Measurements from ENCODE around the gene AEBP2.

The AEBP2 gene

DNA sequence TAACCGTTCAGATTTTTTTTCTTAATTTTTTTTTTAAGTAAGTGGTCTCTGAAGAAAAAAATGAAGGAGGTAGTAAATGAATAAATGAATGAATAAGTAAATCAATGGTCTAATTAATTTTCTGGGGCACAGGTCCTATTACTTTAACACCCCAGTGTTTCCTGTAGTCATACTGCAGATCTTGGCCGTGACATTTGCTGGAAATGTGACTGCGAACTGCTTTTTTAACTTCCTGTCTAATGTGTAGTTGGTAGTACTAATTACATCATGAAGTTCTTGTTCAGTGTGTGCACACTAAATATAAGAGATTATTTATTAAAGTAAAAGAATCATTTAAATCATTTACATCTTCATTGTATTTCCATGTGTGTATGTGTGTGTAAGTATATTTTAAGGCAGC is 45.4 kb downstream of the AEBP2 start:
- Histone ChIP-seq H3K9me3 (ENCODE audit: control insufficient read depth, insufficient read depth, low read length) (no peaks in the 10 kb centered on the region; the same call in 1 of the 2 replicates), H3K36me3 (ENCODE audit: insufficient read depth, low read length) (peaks cover 14% of the 10 kb centered on the region), H3K4me1 (ENCODE audit: insufficient read depth, low read length) (peaks cover 23% of the 10 kb centered on the region), H3K9ac (ENCODE audit: low read depth, low read length) (no peak overlapping the region)

DNA sequence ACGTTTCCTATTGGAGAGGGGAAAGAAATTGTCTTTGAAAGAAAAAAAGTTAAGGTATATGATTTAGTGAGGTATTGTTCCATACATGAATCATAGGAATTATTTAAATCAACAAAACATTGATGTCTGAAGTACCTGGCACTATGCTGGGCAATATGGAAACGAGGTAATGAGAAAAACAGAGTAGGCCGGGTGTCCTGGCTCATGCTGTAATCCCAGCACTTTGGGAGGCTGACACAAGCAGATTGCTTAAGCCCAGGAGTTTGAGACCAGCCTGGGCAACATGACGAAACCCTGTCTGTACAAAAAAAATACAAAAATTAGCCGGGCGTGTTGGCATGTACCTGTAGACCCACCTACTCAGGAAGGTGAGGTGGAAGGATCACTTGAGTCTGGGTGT is 45.9 kb downstream of the AEBP2 start:
- no peaks in the 10 kb centered on the region for H3K9me3 ChIP-seq (ENCODE audit: control insufficient read depth, insufficient read depth, low read length)
- peaks cover 12% of the 10 kb centered on the region; the same call in 1 of the 2 replicates for H3K36me3 ChIP-seq (ENCODE audit: insufficient read depth, low read length)

DNA sequence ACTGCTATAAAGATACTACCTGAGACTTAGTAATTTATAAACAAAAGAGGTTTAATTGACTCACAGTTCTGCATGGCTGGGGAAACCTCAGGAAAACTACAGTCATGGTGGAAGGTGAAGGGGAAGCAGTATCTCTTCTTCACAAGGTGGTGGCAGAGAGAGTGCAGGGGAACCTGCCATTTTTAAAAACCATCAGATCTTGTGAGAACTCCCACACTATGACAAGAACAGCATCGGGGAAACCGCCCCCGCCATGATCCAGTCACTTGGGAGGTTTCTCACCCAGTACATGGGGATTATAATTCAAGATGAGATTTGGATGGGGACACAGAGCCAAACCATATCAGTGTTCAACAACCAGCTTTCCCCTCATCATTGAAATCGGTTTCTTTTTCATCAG is 49.9 kb downstream of the AEBP2 start:
- no peak overlapping the region for H3K9ac ChIP-seq (ENCODE audit: low read depth, low read length)
- H3K4me1 ChIP-seq (ENCODE audit: insufficient read depth, low read length), result peaks cover 5% of the 10 kb centered on the region; the same call in 1 of the 2 replicates
- H3K36me3 ChIP-seq (ENCODE audit: insufficient read depth, low read length), result peaks cover 5% of the 10 kb centered on the region
- no peaks in the 10 kb centered on the region for H3K9me3 ChIP-seq (ENCODE audit: control insufficient read depth, insufficient read depth, low read length)

More for the DNA sequence above, 45.9 kb downstream of the AEBP2 start:
- Histone ChIP-seq H3K9ac (ENCODE audit: low read depth, low read length) (no peak overlapping the region), H3K4me1 (ENCODE audit: insufficient read depth, low read length) (peaks cover 27% of the 10 kb centered on the region)

DNA sequence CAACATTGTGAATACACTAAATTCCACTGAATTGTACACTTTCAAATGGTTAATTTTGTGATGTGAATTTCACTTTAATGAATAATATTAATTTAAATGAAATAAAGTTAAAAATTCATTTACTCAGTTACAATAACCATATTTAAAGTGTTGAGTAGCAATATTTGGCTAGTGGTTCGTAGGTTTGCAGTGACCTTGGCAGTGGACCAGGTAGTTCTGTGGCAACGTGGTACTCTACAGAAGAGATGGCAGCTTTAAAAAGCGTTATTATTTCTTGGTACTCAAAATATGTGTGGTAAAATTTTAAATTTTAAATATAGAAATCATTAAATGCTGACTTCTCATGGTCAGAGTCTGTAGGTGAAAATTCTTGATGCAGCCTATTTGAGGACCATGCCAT is 51.6 kb downstream of the AEBP2 start:
- Histone ChIP-seq H3K9me3 (ENCODE audit: control insufficient read depth, insufficient read depth, low read length) (no peaks in the 10 kb centered on the region), H3K9ac (ENCODE audit: low read depth, low read length) (no peak overlapping the region), H3K36me3 (ENCODE audit: insufficient read depth, low read length) (peaks cover 9% of the 10 kb centered on the region), H3K4me1 (ENCODE audit: insufficient read depth, low read length) (peaks cover 9% of the 10 kb centered on the region)

DNA sequence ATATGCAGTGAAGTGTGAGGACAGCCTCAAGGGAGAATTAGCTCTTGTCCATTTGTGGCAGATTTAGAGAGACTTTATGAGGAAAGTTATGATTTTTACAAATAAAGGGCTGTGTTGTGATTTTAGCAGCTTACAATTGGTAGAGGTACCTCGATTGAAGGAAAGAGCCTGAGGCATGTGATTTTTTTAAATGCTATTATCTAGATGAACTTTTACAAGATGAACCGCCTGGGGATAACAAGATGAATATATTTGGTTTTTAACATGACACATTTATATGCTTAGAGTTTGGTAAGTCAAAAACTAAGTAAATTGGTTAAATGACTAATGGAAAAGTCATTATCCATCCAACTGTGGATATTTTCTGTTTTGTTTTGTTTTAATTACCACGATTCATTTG is 52.6 kb downstream of the AEBP2 start:
- Histone ChIP-seq H3K9me3 (ENCODE audit: control insufficient read depth, insufficient read depth, low read length) (no peaks in the 10 kb centered on the region), H3K9ac (ENCODE audit: low read depth, low read length) (no peak overlapping the region), H3K4me1 (ENCODE audit: insufficient read depth, low read length) (peaks cover 13% of the 10 kb centered on the region), H3K36me3 (ENCODE audit: insufficient read depth, low read length) (peaks cover 9% of the 10 kb centered on the region)

DNA sequence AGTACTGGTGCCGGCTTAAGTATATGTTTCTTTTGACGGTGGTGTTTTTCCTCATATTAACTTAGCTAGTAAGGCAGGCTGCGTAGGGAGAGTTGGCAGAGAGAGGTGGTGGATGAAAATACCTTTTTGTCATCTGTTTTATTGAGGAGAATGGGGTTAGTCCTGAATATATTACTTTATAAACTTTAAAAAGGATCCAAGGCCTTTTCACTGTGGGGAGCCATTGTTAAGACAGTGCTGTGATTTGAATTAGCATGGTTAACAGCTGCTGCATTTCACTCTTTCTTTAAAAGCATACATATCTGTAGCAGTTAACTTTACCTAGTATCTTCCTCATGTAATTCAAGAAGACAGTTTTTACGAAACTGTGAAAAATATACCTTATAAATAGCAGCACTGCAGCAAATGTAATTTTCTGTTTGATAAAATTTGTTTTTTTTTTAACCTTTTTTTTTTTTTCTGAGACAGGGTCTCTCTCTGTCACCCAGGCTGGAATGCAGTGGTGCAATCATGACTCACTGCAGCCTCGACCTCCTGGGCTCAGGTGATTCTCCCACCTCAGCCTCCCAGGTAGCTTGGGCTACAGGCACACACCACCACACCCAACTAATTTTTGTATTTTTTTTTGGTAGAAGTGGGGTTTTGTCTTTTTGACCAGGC is 57.1 kb downstream of the AEBP2 start:
- Histone ChIP-seq H3K9me3 (ENCODE audit: control insufficient read depth, insufficient read depth, low read length) (no peaks in the 10 kb centered on the region), H3K9ac (ENCODE audit: low read depth, low read length) (no peak overlapping the region), H3K4me1 (ENCODE audit: insufficient read depth, low read length) (peaks cover 8% of the 10 kb centered on the region), H3K36me3 (ENCODE audit: insufficient read depth, low read length) (peaks cover 19% of the 10 kb centered on the region)

DNA sequence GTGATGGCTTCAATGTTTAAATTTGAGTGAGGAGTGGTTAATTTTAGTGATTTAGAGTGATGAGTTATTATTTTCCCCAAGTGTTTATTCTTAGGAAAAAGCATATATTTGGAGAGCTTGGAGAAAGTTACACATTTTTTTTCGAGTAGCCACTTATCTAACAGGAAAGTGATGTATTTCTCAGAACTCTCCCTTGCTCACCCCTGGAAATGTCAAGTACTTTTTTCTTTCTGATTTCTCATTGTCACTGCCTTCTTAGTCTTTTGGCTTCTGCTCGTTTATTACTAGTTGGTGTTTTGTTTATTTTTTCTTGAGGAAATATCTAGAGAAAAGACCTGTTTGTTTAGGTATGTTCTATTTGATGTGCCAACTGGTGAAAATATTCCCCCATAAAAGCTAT is 58.8 kb downstream of the AEBP2 start:
- Histone ChIP-seq H3K36me3 (ENCODE audit: insufficient read depth, low read length) (peaks cover 22% of the 10 kb centered on the region), H3K9me3 (ENCODE audit: control insufficient read depth, insufficient read depth, low read length) (no peaks in the 10 kb centered on the region)

DNA sequence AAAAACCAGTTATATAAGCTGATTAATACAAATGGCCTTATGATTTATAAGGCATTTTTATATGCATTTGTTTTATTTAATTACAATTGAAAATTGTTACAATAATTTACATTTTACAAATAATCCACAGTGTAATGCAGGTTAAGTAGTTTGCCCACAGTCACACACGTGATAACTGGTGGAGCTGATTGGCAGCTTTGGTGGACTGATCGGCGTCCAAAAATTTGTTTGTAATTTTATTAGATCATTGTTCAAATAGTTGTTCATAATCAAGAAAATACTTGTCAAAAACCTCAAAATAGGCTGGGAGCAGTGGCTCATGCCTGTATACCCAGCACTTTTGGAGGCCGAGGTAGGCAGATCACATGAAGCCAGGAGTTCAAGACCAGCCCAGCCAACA is 59.7 kb downstream of the AEBP2 start:
- Histone ChIP-seq H3K9me3 (ENCODE audit: control insufficient read depth, insufficient read depth, low read length) (no peaks in the 10 kb centered on the region), H3K4me1 (ENCODE audit: insufficient read depth, low read length) (peaks cover 8% of the 10 kb centered on the region), H3K9ac (ENCODE audit: low read depth, low read length) (no peak overlapping the region), H3K36me3 (ENCODE audit: insufficient read depth, low read length) (peaks cover 24% of the 10 kb centered on the region)

More for the DNA sequence above, 58.8 kb downstream of the AEBP2 start:
- Histone ChIP-seq H3K9ac (ENCODE audit: low read depth, low read length) (no peak overlapping the region), H3K4me1 (ENCODE audit: insufficient read depth, low read length) (peaks cover 8% of the 10 kb centered on the region)

DNA sequence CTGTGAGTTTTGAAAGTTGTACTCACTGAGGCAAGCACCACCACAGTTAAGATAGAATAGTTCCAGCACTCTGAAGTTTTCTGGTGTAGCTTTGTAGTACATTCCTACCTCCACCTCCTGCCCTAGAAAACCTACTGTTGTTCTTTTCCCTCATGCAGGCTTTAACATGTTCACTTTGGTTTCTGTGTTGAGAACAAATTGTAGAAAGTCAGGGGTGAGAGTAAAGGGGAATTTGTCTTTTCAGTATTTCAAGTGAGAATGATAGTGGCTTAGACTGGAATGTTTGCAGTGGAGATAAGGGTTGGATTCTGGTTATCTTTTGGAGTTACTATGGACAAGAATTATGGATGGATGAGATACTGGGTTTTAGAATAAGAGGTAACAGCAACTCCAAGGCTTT is 67.2 kb downstream of the AEBP2 start:
- peaks cover 4% of the 10 kb centered on the region; the same call in 1 of the 2 replicates for H3K4me1 ChIP-seq (ENCODE audit: insufficient read depth, low read length)
- H3K36me3 ChIP-seq (ENCODE audit: insufficient read depth, low read length), result peaks cover 6% of the 10 kb centered on the region
- H3K9me3 ChIP-seq (ENCODE audit: control insufficient read depth, insufficient read depth, low read length), result no peaks in the 10 kb centered on the region
- H3K9ac ChIP-seq (ENCODE audit: low read depth, low read length), result no peak overlapping the region

DNA sequence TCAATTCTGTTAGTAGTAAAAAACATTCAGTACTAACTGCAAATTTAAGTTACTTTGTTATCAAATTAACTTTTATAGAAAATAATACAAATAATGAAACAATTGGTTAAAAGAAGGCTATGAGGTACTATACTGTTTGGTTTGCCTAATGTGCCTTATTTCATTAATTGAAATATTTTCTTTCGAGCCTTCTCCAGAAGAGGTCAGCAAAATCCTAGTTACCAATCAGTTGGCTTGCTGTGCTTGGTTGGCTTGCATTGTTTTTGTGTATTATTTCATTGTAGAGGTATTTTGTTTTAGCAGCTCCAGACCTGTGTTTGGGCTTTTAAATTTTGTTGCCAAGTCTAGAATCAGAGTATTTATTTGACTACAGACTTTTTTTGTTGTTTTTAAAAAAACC is 68.5 kb downstream of the AEBP2 start:
- Histone ChIP-seq H3K9ac (ENCODE audit: low read depth, low read length) (no peak overlapping the region), H3K36me3 (ENCODE audit: insufficient read depth, low read length) (peaks cover 5% of the 10 kb centered on the region), H3K4me1 (ENCODE audit: insufficient read depth, low read length) (peaks cover 4% of the 10 kb centered on the region; the same call in 1 of the 2 replicates), H3K9me3 (ENCODE audit: control insufficient read depth, insufficient read depth, low read length) (no peaks in the 10 kb centered on the region)

DNA sequence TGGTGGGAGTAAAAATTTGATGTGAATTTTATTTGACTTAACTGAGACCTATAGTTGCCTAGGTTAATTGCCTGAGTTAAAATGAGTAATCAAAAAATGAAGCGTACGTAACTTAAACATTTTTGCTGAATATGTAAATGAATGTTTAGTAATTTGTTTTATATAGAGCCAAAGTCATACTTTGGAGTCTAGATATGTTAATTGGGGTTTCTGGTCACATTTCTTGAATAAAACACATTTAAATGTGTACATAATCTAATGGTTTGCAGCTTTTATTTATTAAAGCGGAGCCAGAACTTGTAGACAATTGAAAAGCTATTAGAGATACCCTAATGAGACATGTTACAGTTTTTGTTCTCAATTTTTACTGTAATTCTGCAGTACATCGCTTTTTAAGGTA is 71.2 kb downstream of the AEBP2 start:
- H3K36me3 ChIP-seq (ENCODE audit: insufficient read depth, low read length), result peaks cover 4% of the 10 kb centered on the region; the same call in 1 of the 2 replicates
- no peak overlapping the region for H3K9ac ChIP-seq (ENCODE audit: low read depth, low read length)
- H3K9me3 ChIP-seq (ENCODE audit: control insufficient read depth, insufficient read depth, low read length), result no peaks in the 10 kb centered on the region
- H3K4me1 ChIP-seq (ENCODE audit: insufficient read depth, low read length), result peaks cover 23% of the 10 kb centered on the region

DNA sequence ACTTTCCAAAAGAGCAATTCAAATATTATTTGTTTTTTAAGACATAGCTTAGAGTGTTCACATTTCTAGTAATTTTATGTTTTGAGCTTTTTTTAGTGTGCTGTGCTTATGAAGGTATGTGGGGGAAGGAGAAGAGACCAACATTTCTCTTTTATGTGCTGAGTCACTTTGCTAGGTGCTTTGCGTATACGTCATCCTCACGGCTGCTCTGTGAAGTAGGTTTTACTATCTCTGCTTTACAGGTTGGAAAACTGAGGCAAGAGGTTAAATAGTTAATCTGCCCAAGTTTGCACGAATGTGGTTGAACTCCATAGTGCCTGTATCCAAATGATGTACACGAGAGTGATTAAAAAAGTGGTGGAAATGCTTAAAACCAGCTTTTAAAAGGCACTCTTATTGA is 75.9 kb downstream of the AEBP2 start:
- Histone ChIP-seq H3K9ac (ENCODE audit: low read depth, low read length) (no peak overlapping the region), H3K9me3 (ENCODE audit: control insufficient read depth, insufficient read depth, low read length) (no peaks in the 10 kb centered on the region), H3K4me1 (ENCODE audit: insufficient read depth, low read length) (peaks cover 22% of the 10 kb centered on the region), H3K36me3 (ENCODE audit: insufficient read depth, low read length) (peaks cover 20% of the 10 kb centered on the region)

DNA sequence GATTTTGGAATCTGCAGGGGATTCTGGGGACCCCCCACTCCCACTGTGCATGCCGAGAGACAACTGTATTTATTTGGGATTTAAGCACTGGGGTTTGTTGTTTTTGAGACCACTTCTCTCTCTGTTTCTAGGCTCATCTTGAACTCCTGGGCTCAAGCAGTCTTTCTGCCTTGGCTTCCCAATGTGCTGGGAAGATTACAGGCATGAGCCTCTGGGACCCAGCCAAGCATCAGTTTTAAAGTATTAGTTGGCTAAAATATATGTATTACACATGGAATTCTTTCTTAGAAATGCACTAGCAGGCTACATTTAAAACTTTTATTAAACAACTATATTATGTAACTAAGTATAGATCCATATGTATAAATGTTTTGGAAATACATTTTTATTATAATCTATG is 78.3 kb downstream of the AEBP2 start:
- Histone ChIP-seq H3K9me3 (ENCODE audit: control insufficient read depth, insufficient read depth, low read length) (no peaks in the 10 kb centered on the region), H3K9ac (ENCODE audit: low read depth, low read length) (no peak overlapping the region), H3K4me1 (ENCODE audit: insufficient read depth, low read length) (peaks cover 22% of the 10 kb centered on the region), H3K36me3 (ENCODE audit: insufficient read depth, low read length) (peaks cover 20% of the 10 kb centered on the region)

DNA sequence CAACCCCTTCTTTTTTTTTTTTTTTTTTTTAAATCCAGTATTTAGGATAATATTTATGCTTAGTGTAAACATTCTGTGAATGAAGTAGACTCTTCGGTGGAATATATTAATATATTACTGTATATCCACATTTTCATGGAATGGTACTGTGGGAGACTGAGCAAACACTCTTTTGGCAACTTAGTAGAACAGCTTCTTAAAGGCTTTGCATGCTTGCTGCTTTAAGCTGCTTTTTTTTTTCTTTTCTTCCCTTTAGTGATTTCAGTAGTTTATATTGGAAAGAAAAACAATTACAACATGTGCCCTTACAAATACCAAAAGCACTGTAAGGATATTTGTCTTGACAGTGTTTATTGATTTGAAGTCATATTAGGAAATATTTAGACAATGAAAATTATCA is 78.9 kb downstream of the AEBP2 start:
- no peaks in the 10 kb centered on the region for H3K9me3 ChIP-seq (ENCODE audit: control insufficient read depth, insufficient read depth, low read length)
- peaks cover 20% of the 10 kb centered on the region for H3K36me3 ChIP-seq (ENCODE audit: insufficient read depth, low read length)
- H3K4me1 ChIP-seq (ENCODE audit: insufficient read depth, low read length), result peaks cover 19% of the 10 kb centered on the region
- no peak overlapping the region for H3K9ac ChIP-seq (ENCODE audit: low read depth, low read length)

DNA sequence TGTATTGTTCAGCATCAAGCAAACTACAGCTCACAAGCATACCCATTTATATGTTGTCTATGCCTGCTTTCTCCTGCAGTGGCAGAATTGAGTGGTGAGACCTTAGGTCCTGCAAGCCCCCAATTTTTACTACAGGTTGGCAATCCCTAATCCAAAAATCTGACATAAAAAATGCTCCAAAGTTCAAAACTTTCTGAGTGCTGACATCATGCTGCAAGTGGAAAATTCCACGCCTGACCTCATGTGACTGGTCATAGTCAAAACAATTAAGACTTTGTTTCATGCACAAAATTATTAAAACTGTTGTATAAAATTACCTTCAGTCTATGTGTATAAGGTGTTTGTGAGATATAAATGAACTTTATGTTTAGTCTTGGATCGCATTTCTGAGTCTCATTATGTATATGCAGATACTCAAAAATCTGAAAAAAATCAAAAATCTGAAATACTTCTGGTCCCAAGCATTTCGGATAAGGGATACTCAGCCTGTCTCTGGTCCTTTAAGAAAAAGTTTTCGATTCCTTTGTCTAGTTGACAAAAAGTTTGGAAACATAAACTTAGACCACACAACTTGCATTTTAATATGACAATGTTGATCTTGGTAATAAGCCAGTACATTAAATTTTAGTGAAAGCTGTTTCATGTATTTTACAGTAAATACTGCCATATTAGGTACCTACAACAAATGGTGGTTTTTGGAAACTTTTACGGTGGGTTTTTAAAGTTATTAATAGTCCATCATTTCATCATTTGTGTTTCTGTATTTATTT is 81.5 kb downstream of the AEBP2 start:
- no peak overlapping the region for H3K9ac ChIP-seq (ENCODE audit: low read depth, low read length)
- H3K9me3 ChIP-seq (ENCODE audit: control insufficient read depth, insufficient read depth, low read length), result no peaks in the 10 kb centered on the region
- H3K4me1 ChIP-seq (ENCODE audit: insufficient read depth, low read length), result no peaks in the 10 kb centered on the region
- peaks cover 13% of the 10 kb centered on the region; the same call in 1 of the 2 replicates for H3K36me3 ChIP-seq (ENCODE audit: insufficient read depth, low read length)

Data from ES-I3 (cell line).